ENCODE data around the gene H6PD.

H6PD gene

DNA sequence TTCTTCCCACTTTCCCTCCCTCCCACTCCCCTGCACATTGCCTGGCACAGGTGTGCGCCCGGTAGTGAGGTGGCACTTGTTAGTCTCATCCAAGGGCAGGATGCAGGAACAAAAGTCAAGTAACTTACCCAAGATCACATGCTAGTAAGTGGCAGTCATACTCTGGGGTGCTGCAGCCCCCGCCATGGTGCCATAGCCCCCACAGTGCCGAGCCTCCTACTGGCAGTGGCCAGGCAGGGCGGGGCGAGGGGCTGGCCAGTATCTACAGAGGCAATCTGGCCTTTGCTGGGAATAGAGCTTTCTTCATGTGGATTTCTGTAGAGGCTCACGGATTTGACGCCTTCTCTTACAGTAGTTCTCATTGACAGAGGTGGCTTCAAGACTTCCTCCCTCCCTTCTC is 26.9 kb downstream of the H6PD start:
- no peak for DNase-seq

DNA sequence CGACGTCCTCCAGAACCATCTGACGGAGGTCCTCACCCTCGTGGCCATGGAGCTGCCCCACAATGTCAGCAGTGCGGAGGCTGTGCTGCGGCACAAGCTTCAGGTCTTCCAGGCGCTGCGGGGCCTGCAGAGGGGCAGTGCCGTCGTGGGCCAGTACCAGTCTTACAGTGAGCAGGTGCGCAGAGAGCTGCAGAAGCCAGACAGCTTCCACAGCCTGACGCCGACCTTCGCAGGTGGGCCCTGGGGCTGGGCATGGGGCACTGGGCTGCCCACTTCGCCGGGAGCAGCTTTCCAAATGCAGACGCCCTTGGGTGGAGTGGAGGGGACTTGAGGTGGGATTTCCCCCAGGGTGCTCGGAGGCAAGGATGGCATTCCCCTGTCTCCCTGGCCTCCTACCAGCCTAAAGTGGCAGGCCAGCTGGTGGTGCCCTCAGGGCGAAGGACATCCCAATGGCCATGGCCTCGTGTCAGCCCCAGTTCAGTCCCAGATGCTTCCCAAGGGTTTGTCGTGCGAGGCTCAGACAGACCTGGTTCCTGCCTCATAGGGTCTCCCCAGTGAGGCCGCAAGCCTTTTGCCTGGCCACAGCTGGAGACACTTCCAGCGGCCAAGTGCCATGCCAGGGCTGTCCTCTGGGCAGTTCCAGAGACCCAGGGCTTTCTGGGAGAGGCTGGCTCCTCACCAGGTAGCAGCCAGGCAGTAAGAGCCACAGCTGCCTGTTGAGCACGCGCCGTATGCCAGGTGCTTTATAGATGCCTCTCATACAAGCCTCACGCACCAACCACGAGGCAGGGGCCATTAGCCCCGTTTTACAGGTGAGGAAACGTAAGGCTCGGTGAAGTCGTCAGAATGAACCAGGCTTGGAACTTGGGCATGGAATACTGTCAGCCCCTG is 27.8 kb downstream of the H6PD start:
- no peak for DNase-seq

DNA sequence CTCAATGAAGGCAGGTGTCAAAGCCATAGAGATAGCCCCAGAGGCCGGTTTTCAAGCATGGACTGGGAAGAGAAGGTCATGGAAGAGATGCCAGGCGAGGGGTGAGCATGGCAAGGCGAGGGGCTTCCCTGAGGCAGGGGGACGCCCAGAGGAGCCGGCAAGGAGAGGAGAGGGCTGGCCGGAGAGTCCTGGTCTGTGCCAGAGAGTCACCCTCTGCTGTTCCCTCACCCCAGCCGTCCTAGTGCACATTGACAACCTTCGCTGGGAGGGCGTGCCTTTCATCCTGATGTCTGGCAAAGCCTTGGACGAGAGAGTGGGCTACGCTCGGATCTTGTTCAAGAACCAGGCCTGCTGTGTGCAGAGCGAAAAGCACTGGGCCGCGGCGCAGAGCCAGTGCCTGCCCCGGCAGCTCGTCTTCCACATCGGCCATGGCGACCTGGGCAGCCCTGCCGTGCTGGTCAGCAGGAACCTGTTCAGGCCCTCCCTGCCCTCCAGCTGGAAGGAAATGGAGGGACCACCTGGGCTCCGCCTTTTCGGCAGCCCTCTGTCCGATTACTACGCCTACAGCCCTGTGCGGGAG is 28.8 kb downstream of the H6PD start:
- no peak for DNase-seq

DNA sequence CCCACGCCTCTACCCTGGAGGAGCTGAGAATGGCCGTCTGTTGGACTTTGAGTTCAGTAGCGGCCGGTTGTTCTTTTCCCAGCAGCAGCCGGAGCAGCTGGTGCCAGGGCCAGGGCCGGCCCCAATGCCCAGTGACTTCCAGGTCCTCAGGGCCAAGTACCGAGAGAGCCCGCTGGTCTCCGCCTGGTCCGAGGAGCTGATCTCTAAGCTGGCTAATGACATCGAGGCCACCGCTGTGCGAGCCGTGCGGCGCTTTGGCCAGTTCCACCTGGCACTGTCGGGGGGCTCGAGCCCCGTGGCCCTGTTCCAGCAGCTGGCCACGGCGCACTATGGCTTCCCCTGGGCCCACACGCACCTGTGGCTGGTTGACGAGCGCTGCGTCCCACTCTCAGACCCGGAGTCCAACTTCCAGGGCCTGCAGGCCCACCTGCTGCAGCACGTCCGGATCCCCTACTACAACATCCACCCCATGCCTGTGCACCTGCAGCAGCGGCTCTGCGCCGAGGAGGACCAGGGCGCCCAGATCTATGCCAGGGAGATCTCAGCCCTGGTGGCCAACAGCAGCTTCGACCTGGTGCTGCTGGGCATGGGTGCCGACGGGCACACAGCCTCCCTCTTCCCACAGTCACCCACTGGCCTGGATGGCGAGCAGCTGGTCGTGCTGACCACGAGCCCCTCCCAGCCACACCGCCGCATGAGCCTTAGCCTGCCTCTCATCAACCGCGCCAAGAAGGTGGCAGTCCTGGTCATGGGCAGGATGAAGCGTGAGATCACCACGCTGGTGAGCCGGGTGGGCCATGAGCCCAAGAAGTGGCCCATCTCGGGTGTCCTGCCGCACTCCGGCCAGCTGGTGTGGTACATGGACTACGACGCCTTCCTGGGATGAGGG is 29.7 kb downstream of the H6PD start:
- no peak for DNase-seq

DNA sequence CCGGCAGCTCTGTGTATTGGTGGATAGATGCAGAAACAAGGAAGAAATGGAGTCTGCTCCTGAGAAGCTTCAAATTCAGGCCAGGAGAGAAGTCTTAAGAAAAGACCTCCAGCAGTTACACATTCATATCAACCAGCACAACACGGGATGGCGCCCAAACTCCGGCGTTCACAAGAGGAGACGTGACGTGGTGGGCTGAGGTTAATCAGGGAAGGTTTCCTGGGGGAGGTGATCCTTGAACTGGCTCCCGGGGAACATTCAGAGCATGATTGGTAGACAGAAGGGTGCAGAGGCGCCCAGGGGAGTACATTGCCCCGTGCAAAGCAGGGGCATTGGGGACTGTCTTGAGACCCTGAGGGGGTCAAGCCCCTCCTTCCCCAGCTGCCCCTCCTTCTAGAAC is 30.5 kb downstream of the H6PD start:
- DNase-seq, result no peak

DNA sequence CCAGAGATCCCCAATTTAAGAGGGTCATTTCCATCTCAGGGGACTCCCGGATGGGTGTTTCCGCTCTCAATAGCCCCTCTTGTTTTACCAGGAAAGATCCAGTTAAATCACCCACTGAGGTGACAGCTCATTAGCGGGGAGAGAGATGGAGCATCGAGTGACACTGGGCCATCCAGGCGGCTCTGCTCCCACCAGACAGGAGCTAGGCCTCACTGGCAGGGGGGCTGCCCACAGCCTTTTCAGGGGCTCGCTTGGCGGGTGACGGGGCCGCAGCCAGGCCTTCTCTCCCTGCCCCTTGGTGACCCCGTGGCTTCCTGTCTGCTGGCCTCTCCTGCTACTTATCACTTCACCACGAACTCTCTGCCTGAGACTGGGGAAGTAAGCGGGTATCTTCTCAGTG is 31.4 kb downstream of the H6PD start:
- DNase-seq, result no peak

DNA sequence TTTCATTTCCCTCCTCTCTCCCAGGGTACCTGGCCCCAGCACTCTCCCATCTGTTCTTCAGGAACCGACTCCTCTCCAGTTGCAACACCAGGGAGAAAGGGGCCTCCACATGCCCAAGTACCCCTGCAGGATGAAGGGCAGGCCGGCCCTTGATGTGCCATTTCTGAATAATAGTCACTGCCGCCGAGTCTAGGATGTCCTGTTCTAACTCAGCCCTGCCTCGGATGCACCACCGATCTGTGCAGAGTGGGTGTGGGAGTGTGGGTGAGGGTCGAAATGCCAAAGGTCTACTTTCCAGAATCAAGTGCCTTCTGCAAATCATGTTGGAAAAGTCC is 32.7 kb downstream of the H6PD start:
- DNase-seq, result no peak

DNA sequence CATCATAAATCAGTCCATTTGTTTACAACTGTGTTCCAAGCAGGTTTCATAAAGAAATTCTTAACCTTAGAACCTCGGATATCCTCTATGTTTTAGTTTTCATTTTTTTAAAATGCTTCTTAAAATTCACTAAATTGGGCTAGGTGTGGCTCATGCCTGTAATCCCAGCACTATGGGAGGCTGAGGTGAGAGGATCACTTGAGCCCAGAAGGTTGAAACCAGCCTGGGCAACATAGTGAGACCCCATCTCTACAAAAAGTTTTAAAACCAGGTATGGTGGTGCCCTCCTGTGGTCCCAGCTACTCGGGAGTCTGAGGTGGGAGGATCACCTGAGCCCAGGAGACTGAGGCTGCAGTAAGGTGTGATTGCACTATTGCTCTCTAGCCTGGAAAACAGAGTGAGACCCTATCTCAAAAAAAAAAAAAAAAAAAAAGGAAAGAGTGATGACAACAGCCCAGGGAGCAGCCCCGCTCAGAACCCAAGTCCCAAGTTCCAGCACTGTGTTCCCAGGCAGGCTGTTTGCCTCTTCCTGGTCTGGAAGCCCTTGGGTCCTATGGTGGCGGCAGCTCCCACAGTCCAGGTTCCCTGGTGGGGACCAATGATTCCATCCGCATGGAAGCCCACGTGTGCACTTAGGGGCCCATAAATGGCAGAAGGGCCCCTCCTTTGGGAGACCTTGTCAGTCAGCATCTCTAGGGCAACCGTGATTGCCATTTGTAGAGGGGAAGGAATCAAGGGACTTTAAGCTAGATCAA is 33.4 kb downstream of the H6PD start:
- DNase-seq, result no peak

DNA sequence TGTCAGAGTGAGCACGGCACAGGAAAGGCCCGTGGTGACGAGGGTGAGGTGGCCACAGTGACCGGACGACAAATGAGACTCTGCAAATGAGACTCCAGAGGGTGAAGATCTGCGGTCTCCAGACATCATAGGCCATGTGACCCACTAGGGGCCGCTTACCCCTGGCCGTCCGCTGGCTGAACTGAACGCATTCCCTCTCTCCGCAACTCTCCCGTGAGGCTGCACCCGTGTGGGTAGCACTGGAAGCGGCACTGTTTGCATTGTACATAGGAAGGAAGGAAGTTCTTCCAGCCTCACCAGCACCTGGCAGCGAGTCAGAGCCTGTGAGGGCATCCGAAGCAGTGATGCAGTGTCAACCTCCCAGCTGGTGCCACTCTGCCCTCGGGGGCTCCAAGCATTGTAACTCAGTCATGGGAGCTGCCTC is 34.5 kb downstream of the H6PD start:
- no peak for DNase-seq

DNA sequence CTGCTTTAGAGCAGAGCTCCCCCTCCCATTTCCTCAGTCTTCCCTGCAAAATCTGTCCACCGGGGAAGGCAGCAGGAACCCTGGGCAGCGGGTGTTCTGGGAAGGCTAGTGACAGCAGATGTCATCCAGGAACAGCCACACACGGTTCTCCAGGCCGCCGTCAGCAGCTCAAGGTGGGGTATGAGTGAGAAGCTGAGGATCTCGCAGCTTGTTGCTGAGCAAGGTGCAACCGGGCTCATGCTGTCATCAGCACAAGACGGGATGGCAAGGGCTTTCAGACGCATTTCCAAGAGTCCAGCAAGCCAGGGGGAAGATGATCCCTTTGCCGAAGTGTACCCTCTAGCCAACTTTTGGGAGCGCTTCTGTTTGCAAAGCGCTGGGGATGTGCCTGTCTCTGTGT is 35.1 kb downstream of the H6PD start:
- no peak for DNase-seq

DNA sequence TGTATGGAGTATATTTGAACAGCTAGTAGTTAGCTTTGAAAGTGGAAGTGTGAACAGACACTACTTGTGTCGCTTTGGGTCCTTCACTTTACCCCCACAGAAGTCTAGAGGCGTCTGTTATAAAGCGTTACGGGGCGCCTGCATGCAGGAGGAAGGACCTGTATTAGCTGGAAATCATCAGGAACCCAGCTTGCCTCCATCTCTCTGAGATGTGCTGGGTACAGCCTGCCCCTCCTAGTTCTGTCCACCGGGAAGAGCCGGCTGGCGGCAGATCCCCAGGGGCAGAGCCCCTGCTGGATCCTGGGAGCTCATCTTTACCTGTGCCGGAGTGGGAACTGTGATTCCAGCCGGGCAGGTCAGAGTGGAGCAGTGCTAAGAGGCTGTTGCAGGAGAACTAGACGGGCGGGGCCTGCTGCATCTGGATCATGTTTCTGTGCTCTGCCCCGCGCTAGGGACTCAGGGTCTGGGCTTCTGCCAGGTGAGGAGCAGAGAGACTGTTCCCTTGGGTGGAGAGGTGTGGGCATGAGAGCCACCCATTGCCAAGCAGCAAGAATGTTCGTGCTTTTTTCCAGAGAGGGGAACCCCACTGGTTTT is 35.8 kb downstream of the H6PD start:
- DNase-seq, result no peak

DNA sequence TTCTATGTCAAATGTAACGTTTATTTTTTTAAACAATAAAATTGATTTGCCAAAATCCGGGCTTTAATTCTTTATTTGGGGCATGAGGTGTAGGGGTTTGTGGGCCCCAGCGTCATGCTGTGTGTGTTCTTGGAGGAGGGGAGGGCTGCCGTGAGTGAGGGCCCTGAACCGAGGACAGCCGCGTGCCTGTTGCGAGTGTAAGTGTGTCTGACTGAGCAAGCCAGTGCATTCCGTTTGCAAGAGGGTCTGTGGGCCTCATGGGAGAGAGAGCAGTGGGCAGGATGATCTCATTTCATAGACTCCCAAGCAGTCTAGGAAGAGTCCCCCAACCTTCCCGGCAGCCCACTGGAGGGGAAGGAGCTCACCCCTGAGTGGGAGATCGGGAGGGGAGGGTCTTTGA is 36.7 kb downstream of the H6PD start:
- DNase-seq, result no peak

DNA sequence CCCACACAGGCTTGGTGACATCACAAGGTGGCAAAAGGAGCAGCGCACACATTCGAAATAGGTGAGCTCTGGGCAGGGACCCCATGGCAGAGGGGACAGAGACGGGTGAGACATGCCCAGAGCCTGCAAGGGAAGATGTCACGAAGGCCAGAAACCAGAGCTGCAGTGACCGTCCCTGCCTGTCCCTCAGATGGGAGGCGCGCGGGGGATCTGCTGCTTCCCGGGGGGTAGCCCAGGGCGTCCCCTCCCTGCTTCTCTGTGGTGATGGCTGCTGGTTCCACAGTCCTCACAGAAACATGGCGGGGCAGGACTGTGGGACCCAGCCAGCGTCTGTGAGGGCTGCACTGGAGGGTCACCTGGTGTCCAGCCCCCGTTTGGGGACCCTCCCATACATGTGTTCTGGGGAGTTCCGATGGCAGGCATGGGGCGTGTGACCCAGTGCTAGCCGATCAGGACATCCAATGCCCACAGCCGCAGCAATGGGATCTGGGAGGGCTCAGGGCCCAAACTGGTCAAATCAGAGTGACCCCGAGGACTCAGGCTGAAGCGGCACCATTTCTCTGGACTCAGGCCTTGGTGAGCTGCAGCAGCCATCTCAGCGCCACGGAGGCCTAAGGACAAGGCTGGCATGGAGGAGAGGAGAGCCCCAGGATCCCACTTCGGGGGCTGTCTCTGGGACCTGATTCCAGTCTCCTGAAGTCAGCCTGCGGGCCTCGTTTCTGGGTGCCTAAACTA is 37.5 kb downstream of the H6PD start:
- no peak for DNase-seq

DNA sequence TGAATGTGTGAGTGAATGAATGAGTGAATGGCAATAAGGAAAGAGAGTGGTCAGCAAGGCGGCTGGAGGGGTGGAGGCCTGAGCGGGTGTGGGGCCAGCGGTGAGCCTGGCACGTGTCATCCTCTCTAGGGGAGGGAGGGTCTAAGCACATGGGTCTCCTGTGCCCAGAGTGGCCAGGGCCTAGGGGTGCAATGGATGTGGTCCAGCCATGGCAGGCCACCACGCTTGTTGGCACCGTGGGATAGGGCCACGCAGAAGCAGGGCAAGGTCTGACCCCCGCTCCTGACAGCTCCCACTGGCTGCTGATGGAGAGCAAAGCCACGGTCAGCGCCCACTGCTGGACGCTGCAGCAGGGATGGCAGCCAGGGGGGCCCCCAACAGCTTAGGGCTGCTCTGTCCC is 38.6 kb downstream of the H6PD start:
- no peak for DNase-seq

DNA sequence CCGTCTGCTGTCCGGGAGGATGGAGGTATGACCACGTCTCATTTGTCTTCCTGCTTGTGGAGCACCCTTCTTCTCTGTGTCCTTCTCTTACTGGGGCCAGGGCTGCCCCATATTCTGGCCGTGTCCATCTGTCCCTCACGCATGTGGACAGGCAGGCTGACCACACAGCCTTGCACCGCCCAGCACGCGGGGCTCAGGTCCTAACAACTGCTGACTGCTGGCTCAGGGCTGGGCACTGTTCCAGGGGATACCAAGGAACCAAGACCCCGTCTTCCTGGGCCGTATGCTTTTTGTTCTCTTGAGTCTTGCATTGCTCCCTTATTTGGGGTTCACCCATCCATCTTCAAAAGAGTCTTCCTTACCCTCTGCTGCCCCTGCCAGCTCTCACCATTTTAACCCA is 40.6 kb downstream of the H6PD start:
- DNase-seq, result no peak

DNA sequence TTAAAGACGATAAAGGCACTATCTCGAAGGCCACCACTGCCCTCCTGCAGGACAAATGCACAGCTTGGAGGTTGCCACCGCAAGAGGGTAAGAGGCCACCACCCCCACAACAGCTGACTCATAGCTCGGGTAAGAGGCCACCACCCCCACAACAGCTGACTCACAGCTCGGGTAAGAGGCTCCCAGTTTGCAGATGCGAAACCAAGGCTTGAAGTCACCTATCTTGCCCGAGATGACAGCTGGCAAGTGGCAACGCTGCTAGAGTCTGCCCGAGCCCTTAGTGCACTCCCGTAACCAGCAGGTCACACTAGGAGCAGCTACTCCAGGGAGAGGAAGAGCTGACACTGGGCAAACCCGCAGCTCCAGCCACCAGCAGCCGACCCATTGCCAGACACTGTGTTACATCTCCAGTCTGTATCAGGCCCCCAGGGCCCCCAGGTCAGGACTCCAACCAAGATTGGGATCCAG is 41.0 kb downstream of the H6PD start:
- peak; percentile 4 for DNase-seq

DNA sequence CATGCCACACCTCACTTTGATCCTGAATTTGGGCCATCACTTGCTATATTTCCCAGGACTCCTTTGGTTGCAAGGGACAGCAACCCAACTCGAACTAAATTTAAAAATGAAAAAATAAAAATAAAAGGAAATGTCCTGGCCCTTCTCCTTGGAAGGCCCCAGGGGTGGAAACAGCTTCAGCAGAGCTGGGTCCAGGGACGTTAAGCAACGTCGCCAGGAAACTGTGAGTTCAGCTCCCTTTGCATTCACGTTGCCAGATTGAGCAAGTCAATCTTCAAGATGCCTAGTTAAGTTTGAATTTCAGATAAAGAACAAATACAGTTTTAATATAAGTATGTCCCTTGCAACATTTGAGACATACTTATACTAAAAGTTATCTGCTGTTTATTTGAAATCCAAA is 43.5 kb downstream of the H6PD start:
- DNase-seq, result no peak

DNA sequence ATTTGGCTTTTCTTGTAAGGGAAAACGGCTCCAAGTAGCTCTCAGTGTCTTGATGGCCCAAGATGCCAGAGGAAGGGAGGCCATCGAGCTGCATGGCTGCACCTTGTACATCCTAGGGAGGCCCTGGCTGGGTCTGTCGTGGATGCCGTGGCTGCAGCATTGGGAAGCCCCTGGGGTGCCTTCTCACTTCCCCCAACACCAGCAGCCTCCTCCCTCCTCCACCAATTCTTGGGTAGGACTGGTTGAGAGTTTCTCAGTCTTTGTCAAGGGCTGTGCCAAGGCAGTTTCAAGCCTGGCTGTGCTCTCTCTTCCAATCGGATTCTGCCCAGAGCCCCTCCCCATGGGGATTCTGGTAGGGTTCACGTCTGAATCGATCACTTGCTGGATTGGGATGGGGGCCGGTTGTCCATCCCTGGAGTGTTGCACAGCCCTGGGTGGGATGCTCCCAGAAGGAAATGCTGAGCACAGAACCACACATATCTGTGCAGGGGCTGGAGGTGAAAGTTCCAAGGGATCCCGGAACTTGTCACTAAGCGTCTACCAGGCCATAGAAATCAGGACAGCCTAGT is 44.1 kb downstream of the H6PD start:
- no peak for DNase-seq

DNA sequence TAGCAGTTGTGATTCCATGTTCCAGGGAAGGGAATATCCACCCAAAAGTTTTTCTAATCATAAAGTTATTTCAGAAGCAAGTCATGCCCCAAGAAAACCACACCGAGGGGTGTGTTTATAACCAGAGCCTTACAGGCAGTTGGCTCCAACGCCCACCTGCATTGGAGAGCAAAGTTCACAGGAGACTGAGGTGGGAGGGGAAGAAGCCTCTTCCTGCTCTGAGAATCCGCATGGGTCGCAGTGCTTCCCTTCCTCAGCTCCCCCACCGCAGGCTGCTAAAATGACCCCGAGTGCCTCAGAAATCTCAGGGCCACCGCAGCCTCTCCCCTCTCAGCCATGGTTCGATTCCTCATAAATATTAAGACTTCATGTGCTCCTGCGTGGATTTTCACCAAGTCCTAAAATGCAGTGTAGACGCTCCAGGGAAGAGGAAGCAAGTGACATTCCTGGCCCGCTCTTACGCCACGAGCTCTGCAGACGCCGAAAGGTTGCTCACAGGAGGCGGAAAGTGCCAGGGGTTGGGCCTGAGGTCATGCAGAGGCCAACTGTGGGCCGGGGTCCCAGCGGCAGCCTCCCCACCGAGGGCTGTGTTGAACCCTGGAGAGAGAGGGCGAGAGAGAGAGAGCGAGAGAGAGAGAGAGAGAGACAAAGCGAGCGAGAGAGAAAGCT is 44.7 kb downstream of the H6PD start:
- no peak for DNase-seq

DNA sequence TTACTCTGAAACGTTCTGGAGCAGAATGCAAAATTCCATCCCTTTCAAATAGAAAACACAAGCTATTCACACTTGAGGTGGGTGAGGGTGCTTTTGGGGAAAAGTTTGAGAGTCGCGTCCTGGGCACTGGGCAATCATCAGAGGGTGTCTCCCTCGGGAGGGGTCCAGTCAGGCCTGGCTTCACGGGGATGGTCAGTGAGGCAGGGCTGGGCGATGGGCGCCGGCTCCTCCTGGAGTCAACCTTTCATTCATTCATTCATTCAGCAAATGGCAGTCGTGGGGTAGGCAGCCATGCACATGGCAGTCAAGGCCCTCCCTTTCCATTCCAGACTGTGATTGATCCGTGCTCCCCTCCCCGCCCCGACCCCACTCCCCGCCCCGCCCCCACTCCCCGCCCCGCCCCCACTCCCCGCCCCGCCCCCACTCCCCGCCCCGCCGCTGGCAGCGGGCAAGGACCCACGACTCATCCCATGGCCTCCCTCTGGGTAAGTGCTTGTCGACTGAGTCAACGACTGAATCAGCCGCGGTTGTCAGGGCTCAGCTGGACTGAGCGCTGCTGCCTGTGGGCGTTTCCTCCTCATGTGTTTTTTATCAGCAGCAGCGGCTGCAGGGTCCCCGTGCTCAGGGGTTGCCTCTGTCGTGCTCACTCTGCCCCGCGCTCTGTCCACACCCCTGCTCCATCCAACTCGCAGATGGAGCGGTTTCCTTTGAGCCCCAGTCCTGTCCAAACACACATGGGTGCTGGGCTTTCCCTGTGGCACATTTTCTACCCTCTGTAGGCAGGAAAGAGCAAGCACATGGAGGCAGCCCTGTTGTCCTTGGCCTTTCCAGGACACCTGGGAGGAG is 45.7 kb downstream of the H6PD start:
- DNase-seq, result no peak
